A549 (cell line): Measurements from ENCODE around the gene SF3A2. TPM values are rescaled to one million over a fixed set of nuclear protein-coding genes. Genes with fewer than 3 reads are reported as not detected.

Source experiments
- ATAC-seq, 2 experiments: fragments of 200-7000 bp in 1 of 2; fragments of >200 bp in 1 of 2; cut with Nextera tagmentation in 1 of 2; cut with Tn5 transposase in 1 of 2; 3 replicates each; pipeline versions ENCODE4 v1.8.0 to v1.9.1; 2018 to 2020; ENCODE audit warnings: mild to moderate bottlenecking in 1 of 2, moderate library complexity in 1 of 2
- CTCF ChIA-PET: fragments of 300-600 bp; sonication (Branson Sonifier 250); formaldehyde crosslinking; extraction: SDS; loops from one replicate; lab custom pipeline; 2021; ENCODE audit warnings: antibody characterized with exemption, inconsistent platforms; lab: Yijun Ruan, JAX
- POLR2A ChIA-PET: fragments of 350-600 bp; formaldehyde crosslinking; extraction: SDS; loops from one replicate; lab custom pipeline; 2021; ENCODE audit warnings: antibody characterized with exemption, inconsistent platforms; lab: Yijun Ruan, JAX
- DNase-seq, 2 experiments: peaks; one replicate each; pipeline versions ENCODE4 v3.0.0 to v3.0.0-alpha.2; 2011 to 2016; ENCODE audit warnings: low read depth in 1 of 2, low spot score in 1 of 2
- FAIRE-seq: peaks from 2 replicates; lab custom pipeline; 2011; peaks lifted over from hg19 to GRCh38; lab: Jason Lieb, UNC
- H3K27ac ChIP-seq, 2 experiments: fragments of >200 bp; sonication (Bioruptor Twin); formaldehyde crosslinking; 3 replicates each; pipeline ENCODE4 v1.5.1; 2016 to 2017
- H3K4me1 ChIP-seq: fragments of >200 bp; sonication (Bioruptor Twin); formaldehyde crosslinking; 3 replicates; pipeline ENCODE4 v1.6.1; 2016
- H3K4me2 ChIP-seq: fragments of >200 bp; sonication (Bioruptor Twin); formaldehyde crosslinking; 3 replicates; pipeline ENCODE4 v1.6.1; 2016
- H3K4me3 ChIP-seq: fragments of >200 bp; sonication (Bioruptor Twin); formaldehyde crosslinking; 3 replicates; pipeline ENCODE4 v1.5.1; 2016
- H3K9me3 ChIP-seq: fragments of >200 bp; sonication (Bioruptor Twin); formaldehyde crosslinking; 3 replicates; pipeline ENCODE4 v1.6.1; 2016
- CBX2 ChIP-seq: fragments of 200-600 bp; sonication (generic); IDR thresholded peaks from 2 replicates; pipeline ENCODE4 v1.6.1; 2016; ENCODE audit warnings: low read depth, mild to moderate bottlenecking, borderline replicate concordance
- CEBPB ChIP-seq, 2 experiments: fragments of >200 bp in 1 of 2; sonication (Bioruptor Twin) in 1 of 2; formaldehyde crosslinking in 1 of 2; IDR thresholded peaks; 2 replicates each; pipeline ENCODE4 v1.6.1; 2012 to 2016
- CHD2 ChIP-seq: fragments of 150-350 bp; IDR thresholded peaks from 2 replicates; pipeline ENCODE4 v1.6.1; 2014; ENCODE audit warnings: low read length; ENCODE audit not compliant: partially characterized antibody
- CHD4 ChIP-seq: fragments of 200-600 bp; sonication (generic); IDR thresholded peaks from 2 replicates; pipeline ENCODE4 v1.6.1; 2016; ENCODE audit warnings: antibody characterized with exemption, mild to moderate bottlenecking, borderline replicate concordance
- CTCF ChIP-seq: fragments of >200 bp; sonication (Bioruptor Twin); formaldehyde crosslinking; IDR thresholded peaks from 3 replicates; pipeline ENCODE4 v1.5.1; 2016
- ESRRA ChIP-seq: fragments of 150-350 bp; IDR thresholded peaks from 2 replicates; pipeline ENCODE4 v1.6.1; 2014; ENCODE audit warnings: mild to moderate bottlenecking, low read length, borderline replicate concordance
- FOSL2 ChIP-seq, 2 experiments: fragments of 450-650 bp in 1 of 2; fragments of >200 bp in 1 of 2; sonication (Bioruptor Twin) in 1 of 2; formaldehyde crosslinking; IDR thresholded peaks; 2 replicates each; pipeline versions ENCODE4 v1.5.0 to v1.6.1; 2016 to 2020; ENCODE audit warnings: mild to moderate bottlenecking in 1 of 2, moderate library complexity in 1 of 2
- HES2 ChIP-seq: fragments of >200 bp; sonication (Bioruptor Twin); formaldehyde crosslinking; IDR thresholded peaks from 2 replicates; pipeline ENCODE4 v1.6.1; 2016
- HEYL ChIP-seq: fragments of 250-450 bp; sonication (Bioruptor Pico); IDR thresholded peaks from 2 replicates; pipeline ENCODE4 v1.8.0; 2021; ENCODE audit warnings: mild to moderate bottlenecking, moderate library complexity
- JUN ChIP-seq, 2 experiments: fragments of >200 bp; sonication (Bioruptor Twin); formaldehyde crosslinking; IDR thresholded peaks; 2 replicates in 1 of 2; 3 replicates in 1 of 2; pipeline ENCODE4 v1.6.1; 2016 to 2017
- JUNB ChIP-seq: fragments of >200 bp; sonication (Bioruptor Twin); formaldehyde crosslinking; IDR thresholded peaks from 2 replicates; pipeline ENCODE4 v1.6.1; 2016
- KDM5A ChIP-seq: fragments of 200-600 bp; sonication (generic); IDR thresholded peaks from 2 replicates; pipeline ENCODE4 v1.6.1; 2016; ENCODE audit warnings: antibody characterized with exemption, mild to moderate bottlenecking
- MAFK ChIP-seq: fragments of 450-650 bp; IDR thresholded peaks from 2 replicates; pipeline ENCODE4 v1.6.1; 2014; ENCODE audit not compliant: partially characterized antibody
- MAX ChIP-seq: IDR thresholded peaks from 2 replicates; pipeline ENCODE4 v1.6.1; 2012
- MAZ ChIP-seq: fragments of 150-350 bp; IDR thresholded peaks from 2 replicates; pipeline ENCODE4 v1.6.1; 2014; ENCODE audit warnings: antibody characterized with exemption, low read depth, low read length, borderline replicate concordance
- NR3C1 ChIP-seq: fragments of >200 bp; sonication (Bioruptor Twin); formaldehyde crosslinking; IDR thresholded peaks from 3 replicates; pipeline ENCODE4 v1.6.1; 2017
- PBX3 ChIP-seq: IDR thresholded peaks from 2 replicates; pipeline ENCODE4 v1.6.1; 2012
- POLR2A ChIP-seq: IDR thresholded peaks from 2 replicates; pipeline ENCODE4 v1.6.1; 2012; ENCODE audit warnings: mild to moderate bottlenecking, low read length
- POLR2AphosphoS2 ChIP-seq: conservative IDR thresholded peaks from 2 replicates; pipeline ENCODE4 v1.6.1; 2012; ENCODE audit warnings: low read length, improper control_type of control experiment, inconsistent platforms
- RAD21 ChIP-seq, 2 experiments: fragments of >200 bp in 1 of 2; sonication (Bioruptor Twin) in 1 of 2; formaldehyde crosslinking in 1 of 2; IDR thresholded peaks in 1 of 2; conservative IDR thresholded peaks in 1 of 2; 2 replicates in 1 of 2; 3 replicates in 1 of 2; pipeline ENCODE4 v1.6.1; 2012 to 2018; ENCODE audit warnings: inconsistent platforms in 1 of 2
- REST ChIP-seq: fragments of 200-600 bp; sonication (generic); IDR thresholded peaks from 2 replicates; pipeline ENCODE4 v1.6.1; 2016; ENCODE audit warnings: antibody characterized with exemption, mild to moderate bottlenecking, moderate library complexity
- RNF2 ChIP-seq: fragments of 200-600 bp; sonication (generic); IDR thresholded peaks from 2 replicates; pipeline ENCODE4 v1.6.1; 2016; ENCODE audit warnings: low read depth, mild to moderate bottlenecking, antibody characterized with exemption, moderate library complexity, borderline replicate concordance
- USF2 ChIP-seq: fragments of 450-650 bp; IDR thresholded peaks from 2 replicates; pipeline ENCODE4 v1.6.1; 2014; ENCODE audit warnings: antibody characterized with exemption
- ZFP36 ChIP-seq: fragments of 450-650 bp; IDR thresholded peaks from 2 replicates; pipeline ENCODE4 v1.6.1; 2014; ENCODE audit warnings: borderline replicate concordance; ENCODE audit not compliant: partially characterized antibody
- ZNF302 ChIP-seq: fragments of 250-450 bp; sonication (Bioruptor Pico); IDR thresholded peaks from 2 replicates; pipeline ENCODE4 v1.9.0; 2021; ENCODE audit warnings: inconsistent platforms, mild to moderate bottlenecking, moderate library complexity
- WGBS: methylation state at CpG from one replicate; pipeline ENCODE4 v1.1.6; 2017; ENCODE audit errors: missing lambda C conversion rate; 5-methylcytosine and 5-hydroxymethylcytosine counted together
- polyA plus RNA-seq, 4 experiments: library from polyadenylated mRNA; depleted of rRNA in 3 of 4; stranded (reverse); fragments of >200 nt; fragmentation: RNase III in 1 of 4; extraction: RNeasy Plus Mini Kit Qiagen cat#74134 plus additional on column Dnase treatment in 1 of 4; gene quantifications; 2 replicates in 3 of 4; 3 replicates in 1 of 4; pipeline ENCODE4 v1.2.3, GENCODE V29; 2011 to 2017

The SF3A2 gene
- polyA plus RNA-seq, 2 of the 4 experiments (the other 2 are of a cell fraction) = 11.9 to 68.2 TPM

- ATAC-seq = no peak
- peaks cover 53% of the 10 kb centered on the region for H3K4me1 ChIP-seq
- DNase-seq = no peak
- no peak for TF ChIP-seq CHD2
- TF ChIP-seq HEYL = no peak
- TF ChIP-seq HES2 = no peak
- TF ChIP-seq FOSL2 (IDR thresholded peaks at IDR 0.05) = no peak
- TF ChIP-seq FOSL2 (CRISPR knock-in tag; IDR thresholded peaks at IDR 0.05) = no peak
- no peak for TF ChIP-seq JUN (IDR thresholded peaks at IDR 0.05)
- no peak for TF ChIP-seq REST
- TF ChIP-seq CTCF = no peak
- TF ChIP-seq ZFP36 = no peak
- TF ChIP-seq USF2 = no peak
- FAIRE-seq = no peak
- 88% methylated on average over 37 of the region's 41 CpGs for WGBS
- H3K4me2 ChIP-seq = no peak overlapping the region
- CTCF ChIA-PET = interaction anchor here (1.4 kb wide), 1 partner anchor 21 kb away, joined by 3 read pairs; no protein-coding TSS in a partner anchor
- H3K9me3 ChIP-seq = no peaks in the 10 kb centered on the region
- no peak overlapping the region for H3K4me3 ChIP-seq
- H3K27ac ChIP-seq = no peak overlapping the region
- POLR2A ChIA-PET = no interaction called here
Observed at GRCh38 chr19:2240881-2241760, 4.5 kb downstream of the SF3A2 start.

GRCh38 chr19:2242092-2242537 lies 5.5 kb downstream of the SF3A2 start:
- FAIRE-seq = no peak

More at GRCh38 chr19:2242092-2242537, 5.5 kb downstream of the SF3A2 start:
- DNase-seq (no peak), ATAC-seq (no peak)
- no peak for TF ChIP-seq POLR2A
- no peak for TF ChIP-seq CBX2
- TF ChIP-seq KDM5A = no peak
- TF ChIP-seq MAX = no peak
- no peak for TF ChIP-seq MAFK
- TF ChIP-seq CHD2 = no peak
- no peak for TF ChIP-seq POLR2AphosphoS2
- TF ChIP-seq MAZ = no peak
- TF ChIP-seq CTCF = no peak
- TF ChIP-seq NR3C1 = no peak
- TF ChIP-seq ESRRA = no peak
- TF ChIP-seq ZNF302 (CRISPR knock-in tag) = no peak
- TF ChIP-seq CEBPB (IDR thresholded peaks at IDR 0.05) = no peak
- TF ChIP-seq RAD21 (conservative IDR thresholded peaks at IDR 0.05 in 1 of 2, IDR thresholded peaks at IDR 0.05 in 1 of 2) = no peak
- no peak for TF ChIP-seq JUNB
- no peak for TF ChIP-seq PBX3
- TF ChIP-seq RNF2 = no peak
- TF ChIP-seq CHD4 = no peak
- H3K27ac ChIP-seq = no peak overlapping the region
- ChIA-PET CTCF (no interaction called here), POLR2A (interaction anchor here (0.5 kb wide), 2 partner anchors 30 to 354 kb away, joined by 3 read pairs; no protein-coding TSS in a partner anchor)
- no peak overlapping the region for H3K4me3 ChIP-seq
- no peak overlapping the region for H3K4me2 ChIP-seq
- no peaks in the 10 kb centered on the region for H3K9me3 ChIP-seq
- WGBS = 78% methylated on average over 7 of the region's 12 CpGs
- peaks cover 63% of the 10 kb centered on the region for H3K4me1 ChIP-seq
